ENCODE measurements around the gene GCG.

- no peak for TF ChIP-seq CTCF (IDR thresholded peaks at IDR 0.05 in 8 of 11, conservative IDR thresholded peaks at IDR 0.05 in 3 of 11)
- TF ChIP-seq POLR2A (IDR thresholded peaks at IDR 0.05) = no peak
Observed at GRCh38 chr2:162175714-162176113, 23.7 kb upstream of the GCG start.
